AG08396 (cell line): ENCODE results near the gene TXNRD2.

Source experiments
- DNase-seq: peaks from one replicate; pipeline ENCODE4 v3.0.0; 2012; ENCODE audit warnings: low spot score, mixed read lengths

TXNRD2 gene

DNA sequence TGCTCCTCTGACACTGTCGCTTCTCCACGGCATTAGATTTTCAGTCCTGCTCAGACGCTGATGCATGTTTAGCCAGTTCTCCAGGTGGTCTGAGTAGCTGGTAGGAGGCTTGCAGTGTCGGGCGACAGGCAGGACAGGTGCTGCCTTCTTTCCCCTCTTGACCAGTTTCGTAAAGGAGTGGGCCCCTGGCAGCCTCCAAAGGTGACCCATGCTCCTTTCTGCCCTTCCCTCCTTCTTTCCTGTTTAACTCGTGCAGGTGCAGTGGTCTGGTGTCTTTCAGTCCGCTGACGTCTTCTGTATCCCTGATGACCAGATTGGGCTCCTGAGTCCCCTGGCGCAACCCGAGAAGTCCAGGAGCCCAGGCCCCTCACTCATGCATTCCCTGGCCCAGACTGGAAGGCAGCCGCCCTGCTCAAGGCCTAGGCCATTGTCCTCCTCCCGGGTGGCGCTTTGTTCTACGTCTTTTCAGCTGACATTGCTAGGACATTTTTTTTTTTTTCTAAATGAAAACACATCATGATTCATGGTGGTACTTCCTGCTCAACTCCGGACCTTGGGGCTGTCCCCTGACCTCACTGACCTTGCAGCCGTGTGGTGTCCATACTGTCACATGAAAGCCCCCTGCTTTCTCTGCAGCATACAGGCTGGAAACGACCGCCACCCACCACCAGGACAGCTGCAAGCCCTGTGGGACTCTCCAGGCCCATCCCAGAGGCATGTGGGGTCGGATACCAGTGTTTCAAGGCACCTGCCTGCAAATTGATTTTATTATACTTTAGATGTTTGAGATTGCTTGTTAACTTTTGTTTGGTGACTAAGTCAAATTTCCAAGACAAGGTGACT, 25.5 kb upstream of the TXNRD2 start:
- no peak for DNase-seq

DNA sequence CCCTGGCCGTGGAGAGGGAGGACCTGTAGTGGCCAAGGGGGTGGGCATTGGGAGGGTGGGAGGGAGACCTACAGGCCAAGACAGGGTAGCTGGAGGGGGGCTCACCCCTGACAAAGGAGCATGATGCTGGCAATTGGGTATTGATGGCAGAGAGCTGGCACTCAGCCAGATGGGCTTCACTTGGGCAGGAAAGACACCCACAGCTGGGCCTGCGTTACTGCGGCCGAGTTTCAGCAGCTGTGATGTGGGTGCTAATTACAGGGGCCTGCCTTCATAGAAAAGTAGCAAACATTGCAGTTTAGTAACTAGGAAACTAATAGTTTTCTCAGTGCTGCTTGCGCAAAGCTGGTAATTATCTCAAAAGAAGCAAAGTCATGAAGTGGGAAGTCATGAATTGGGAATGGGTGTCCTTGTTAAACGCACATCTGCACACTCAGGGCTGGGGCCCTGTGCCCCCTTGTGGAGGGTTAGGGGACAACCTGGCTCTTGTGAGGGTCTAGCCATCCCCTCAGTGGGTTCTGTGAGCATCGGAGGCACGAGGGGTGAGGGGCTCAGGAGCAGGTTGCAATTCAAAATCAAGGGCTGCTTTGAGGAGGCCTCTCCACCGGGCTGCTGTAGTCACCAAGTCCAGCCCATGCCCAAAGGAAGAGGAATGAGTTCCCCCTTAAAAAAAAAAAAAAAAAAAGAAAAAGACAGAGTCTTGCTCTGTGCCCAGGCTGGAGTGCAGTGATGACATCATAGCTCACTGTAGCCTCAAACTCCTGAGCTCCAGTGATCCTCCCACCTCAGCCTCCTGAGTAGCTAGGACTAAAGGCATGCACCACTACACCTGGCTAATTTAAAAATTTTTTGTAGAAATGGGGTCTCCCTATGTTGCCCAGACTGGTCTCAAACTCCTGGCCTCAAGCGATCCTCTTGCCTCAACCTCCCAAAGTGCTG, 24.4 kb upstream of the TXNRD2 start:
- no peak for DNase-seq

DNA sequence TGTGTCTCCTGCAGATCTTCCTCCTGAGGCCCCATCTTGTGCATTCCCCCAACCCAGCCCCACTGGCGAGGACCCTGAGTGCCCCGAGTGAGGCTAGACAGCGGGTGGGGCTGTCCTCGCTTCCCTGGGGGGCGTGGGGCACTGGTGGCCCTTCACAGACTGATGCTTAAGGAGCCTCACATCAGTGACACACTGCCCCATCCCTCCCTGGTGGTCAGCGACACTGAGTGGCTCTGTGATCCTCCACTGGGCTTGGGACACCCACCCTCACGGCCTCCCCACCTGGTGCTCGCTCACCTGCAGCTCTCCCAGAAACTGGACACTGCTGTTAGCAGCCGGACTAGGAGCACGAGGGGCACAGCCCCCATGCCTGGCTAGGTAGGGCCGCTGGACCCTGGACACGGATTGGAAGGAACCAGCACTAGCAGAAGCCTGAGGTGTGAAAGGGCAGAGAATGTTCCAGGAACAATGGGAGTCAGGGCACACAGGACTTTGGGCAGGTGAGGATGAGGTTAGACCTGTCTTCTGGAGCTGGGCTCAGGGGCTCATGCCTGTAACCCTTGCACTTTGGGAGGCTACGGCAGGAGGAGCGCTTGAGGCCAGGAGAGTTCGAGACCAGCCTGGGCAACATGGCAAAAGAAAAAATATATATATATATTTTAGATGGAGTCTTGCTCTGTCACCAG, 23.2 kb upstream of the TXNRD2 start:
- DNase-seq, result no peak

DNA sequence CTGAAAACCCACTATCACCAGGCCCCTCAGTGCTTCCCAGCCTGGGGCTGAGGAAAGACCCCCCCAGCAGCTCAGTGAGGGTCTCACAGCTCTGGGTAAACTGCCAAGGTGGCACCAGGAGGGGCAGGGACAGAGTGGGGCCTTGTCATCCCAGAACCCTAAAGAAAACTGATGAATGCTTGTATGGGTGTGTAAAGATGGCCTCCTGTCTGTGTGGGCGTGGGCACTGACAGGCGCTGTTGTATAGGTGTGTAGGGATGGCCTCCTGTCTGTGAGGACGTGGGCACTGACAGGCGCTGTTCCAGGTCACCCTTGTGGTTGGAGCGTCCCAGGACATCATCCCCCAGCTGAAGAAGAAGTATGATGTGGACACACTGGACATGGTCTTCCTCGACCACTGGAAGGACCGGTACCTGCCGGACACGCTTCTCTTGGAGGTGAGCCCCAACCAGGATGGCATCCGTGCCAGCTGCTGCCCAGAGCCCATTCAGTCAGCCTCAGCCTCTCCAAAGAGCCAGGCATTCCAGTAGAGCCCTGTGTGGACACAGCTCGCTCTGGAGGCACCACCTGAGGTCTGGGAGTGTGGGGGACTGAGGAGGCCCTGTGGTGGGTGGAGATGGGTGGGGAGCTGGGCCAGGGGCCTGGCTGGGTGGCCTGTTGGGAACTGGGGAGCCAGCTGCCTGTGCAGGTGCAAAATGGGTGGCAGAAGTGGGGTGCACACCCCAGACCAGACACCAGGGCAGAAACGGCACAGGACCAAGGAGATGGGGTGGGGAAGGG, 22.4 kb upstream of the TXNRD2 start:
- no peak for DNase-seq

DNA sequence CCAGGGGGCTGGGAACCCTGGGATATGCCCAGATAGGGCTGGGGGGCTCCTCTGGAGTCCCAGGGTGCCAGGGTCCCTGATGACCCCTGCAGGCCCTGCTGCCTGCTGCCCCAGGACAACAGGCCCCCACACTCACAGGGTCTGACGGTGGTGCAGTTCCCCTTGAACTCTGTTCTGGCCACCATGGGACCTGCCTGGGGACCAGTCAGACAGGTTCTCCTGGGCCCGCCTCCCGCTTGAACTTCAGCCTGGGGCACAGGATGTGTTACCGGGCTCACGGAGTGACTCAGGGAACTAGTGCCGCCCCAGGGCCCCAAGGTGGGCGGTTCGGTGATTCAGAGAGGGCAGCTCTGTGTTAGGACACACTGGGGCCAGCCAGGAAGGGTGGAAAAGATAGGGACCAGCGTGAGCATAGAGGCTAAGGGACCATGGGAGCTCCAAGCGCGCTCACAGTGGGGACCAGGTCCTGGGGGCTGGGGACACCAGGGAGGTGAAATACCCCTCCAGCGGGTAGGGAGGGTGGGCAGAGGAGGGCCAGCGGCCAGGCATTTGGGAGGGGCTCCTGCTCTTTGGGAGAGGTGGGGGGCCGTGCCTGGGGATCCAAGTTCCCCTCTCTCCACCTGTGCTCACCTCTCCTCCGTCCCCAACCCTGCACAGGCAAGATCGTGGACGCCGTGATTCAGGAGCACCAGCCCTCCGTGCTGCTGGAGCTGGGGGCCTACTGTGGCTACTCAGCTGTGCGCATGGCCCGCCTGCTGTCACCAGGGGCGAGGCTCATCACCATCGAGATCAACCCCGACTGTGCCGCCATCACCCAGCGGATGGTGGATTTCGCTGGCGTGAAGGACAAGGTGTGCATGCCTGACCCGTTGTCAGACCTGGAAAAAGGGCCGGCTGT, 21.5 kb upstream of the TXNRD2 start:
- peak; percentile 66 for DNase-seq

DNA sequence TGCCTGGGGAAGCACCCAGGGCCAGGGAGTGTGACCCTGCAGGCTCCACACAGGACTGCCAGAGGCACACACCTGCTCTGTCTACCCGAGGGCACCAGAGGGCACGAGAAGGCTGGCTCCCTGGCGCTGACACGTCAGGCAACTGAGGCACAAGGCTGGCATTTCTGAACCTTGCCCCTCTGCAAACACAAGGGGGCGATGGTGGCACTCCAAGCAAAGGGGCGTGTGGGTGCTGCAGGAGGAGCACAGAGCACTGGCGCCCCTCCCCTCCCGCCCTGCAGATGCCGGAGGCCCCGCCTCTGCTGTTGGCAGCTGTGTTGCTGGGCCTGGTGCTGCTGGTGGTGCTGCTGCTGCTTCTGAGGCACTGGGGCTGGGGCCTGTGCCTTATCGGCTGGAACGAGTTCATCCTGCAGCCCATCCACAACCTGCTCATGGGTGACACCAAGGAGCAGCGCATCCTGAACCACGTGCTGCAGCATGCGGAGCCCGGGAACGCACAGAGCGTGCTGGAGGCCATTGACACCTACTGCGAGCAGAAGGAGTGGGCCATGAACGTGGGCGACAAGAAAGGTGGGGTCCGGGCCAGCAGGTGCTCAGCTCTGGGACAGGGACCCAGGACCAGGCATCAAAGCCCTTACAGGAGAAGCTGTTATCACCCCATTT, 20.8 kb upstream of the TXNRD2 start:
- DNase-seq, result peak; percentile 88

DNA sequence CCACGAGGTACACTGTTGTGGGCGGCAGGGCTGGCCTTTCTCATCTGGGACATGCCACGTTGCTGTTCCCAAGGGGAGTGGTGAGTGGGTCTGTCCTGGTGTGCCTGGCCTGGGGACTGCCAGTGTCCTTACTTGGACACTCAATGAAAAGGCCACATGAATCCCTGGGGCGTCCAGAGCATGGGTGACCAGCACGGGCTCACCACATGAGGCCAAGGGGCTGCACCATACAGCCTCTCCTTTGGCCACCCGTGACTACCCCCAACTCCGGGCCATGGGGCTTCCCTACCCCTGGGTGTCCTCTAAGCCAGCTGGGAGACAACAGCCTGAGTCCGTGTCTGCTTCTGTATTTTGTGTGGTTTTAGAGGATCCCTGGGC, 20.2 kb upstream of the TXNRD2 start:
- no peak for DNase-seq

DNA sequence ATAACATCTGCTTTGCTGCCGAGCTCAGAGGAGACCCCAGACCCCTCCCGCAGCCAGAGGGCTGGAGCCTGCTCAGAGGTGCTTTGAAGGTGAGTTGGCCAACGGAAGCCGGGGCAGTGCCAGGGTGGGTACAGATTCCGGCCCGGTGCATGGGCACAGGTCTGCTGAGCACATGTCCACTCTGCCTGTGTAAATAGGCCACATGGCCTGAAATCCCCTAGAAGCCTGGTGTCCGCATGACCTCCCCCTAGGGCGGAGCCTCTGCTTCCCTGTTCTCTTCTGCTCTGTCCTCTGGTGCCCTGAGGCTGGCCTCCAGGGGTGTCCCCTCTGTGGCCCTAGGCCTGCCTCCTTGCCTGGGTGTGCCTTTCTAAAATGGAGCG, 19.6 kb upstream of the TXNRD2 start:
- no peak for DNase-seq

DNA sequence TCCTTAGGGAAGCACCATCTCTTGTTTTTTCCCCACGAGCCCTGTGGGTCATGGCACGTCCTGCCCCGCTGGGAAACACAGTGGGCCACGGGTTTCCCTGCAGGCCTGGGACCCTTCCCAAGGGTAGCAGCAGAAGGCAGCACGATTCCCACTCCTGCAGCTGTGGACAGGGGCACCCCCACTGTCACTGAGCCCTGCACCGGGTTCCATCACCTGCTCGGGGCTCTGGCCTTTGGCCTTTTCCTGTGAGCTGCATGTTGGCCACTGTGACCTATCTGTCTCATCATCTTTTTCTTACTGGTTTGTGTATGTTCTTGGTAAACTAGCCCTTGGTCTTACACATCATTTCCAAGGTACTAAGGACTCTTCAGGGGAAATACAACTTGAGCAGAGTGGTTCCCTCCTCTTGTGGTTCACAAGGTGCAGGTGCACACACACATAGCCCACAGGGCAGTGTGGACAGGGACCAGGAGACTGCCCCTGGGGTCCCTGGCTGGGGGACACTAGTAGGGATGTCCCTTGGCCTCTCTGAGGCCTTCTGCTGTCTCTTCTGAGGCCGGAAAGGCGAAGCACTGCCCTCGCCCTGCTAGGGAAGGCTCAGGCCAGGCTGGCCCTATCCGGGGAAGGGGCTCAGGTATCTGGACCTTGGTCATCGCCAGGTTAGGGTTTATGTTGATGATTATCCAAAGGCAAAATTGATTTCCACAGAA, 19.0 kb upstream of the TXNRD2 start:
- no peak for DNase-seq

DNA sequence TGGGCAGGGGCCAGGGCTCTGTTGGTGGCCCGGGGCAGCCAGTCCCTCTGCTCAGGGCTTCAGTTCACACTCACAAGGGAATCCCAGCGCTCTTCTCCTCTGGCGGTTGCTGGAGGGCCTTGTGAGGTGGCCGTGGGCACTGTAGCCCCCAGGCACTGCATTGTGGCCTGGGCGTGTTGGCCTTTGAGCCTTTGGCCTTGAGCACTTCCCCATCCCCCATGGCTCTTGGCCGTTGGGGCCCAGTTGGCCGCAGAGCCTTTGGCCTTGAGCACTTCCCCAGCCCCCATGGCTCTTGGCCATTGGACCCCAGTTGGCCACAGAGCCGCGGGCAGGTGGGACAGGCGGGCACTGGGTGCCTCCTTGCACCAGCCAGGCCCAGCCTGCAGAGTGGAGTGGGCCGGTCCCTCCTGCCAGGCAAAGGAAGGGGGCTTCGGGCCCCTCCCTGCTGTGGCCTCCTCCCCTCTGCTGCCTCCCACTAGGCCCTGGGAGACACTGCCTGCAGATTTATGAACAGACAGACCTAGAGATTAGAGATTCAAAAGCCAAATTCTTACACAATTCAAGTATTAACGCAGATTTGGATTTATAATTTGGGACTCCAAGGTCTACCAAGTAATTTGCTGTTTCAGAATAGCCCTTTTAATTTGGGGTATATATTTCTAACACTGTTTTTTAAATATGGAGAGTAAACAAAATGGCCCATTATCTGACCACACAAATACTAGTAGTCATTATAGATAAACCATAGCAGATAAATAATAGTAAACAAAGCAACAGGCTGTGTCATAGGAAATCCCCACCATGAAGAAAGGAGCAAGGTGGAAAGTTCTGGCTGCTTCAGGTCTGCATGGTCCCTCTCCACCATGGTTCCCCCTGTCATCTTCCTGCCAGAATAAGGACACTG, 18.2 kb upstream of the TXNRD2 start:
- DNase-seq, result no peak

DNA sequence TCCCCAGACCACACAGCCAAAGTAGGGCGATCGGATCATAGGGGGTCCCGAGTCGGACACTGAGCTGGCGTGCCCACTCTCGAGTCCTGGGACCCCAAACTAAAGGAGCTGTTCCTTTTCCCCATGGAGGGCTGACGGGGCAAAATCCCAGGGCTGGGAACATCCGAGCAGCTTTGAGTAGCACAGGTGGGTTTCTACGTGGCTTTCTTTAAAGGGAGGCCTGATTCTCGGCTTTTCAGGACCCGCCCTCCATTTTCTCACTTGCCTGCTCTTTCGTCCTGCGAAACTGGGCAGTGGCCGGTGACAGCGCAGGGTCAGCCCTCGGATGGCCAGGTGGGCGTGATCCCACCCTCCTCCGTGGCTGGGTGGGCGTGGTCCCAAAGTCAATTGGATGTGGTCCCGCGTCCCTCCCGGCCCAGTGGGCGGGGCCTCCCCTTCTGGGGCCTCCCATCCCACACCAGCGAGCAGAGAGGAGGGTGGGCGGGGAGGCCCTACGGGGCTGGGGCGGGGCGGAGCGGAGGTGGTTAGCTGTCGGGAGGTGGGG, 17.5 kb upstream of the TXNRD2 start:
- DNase-seq, result peak; percentile 19

DNA sequence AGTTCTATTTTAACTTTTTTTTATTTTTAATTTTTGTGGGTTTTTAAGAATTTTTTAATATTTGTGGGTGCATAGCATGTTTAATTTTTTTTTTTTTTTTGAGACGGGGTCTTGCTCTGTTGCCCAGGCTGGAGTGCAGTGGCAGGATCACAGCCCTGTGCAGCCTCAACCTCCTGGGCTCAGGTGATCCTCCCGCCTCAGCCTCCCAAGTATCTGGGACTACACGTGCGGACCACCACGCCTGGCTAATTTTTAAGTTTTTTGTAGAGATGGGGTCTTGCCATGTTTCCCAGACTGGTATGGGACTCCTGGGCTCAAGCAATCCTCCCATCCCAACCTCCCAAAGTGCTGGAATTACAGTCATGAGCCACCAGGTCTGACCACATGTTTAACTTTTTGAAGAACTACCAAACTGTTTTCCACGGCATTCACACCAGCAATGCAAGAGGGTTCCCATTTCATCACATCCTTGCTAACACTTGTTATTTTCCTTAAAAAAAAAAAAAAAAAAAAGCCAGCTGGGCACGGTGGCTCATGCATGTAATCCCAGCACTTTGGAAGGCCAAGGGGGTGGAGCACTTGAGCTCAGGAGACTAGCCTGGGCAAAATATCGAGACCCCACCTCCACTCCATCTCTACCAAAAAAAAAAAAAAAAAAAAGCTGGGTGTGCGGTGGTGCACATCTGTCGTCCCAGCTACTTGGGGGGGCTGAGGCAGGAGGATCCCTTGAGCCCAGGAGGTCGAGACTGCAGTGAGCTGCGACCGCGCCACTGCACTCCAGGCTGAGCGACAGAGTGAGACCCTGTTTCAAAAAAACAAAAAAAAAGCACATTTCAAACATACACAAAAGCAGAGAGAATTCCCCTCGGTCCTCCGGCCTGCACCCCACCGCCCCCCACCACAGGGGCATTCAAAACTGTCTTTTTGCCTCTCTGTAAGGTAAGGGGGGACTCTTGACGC, 16.7 kb upstream of the TXNRD2 start:
- DNase-seq, result peak; percentile 35

DNA sequence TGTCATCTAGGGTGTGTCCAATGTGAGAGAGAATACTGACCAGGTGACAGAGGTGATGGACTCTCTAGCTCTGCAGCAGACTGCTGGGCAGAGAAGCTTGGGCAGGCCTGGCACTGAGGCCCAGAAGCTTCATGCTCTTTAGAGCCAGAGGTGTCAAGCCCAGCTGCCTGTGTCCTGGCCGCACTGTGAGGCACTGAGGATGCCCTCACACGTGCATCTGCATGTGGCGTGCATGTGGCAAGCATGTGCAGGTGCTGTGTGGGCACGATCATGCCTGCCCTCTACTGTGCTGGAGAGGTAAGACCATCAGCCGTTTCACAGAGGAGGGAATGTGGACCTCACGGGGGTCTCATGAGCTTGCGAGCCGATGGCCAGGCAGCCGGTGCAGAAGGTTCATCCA, 15.8 kb upstream of the TXNRD2 start:
- peak; percentile 1 for DNase-seq

DNA sequence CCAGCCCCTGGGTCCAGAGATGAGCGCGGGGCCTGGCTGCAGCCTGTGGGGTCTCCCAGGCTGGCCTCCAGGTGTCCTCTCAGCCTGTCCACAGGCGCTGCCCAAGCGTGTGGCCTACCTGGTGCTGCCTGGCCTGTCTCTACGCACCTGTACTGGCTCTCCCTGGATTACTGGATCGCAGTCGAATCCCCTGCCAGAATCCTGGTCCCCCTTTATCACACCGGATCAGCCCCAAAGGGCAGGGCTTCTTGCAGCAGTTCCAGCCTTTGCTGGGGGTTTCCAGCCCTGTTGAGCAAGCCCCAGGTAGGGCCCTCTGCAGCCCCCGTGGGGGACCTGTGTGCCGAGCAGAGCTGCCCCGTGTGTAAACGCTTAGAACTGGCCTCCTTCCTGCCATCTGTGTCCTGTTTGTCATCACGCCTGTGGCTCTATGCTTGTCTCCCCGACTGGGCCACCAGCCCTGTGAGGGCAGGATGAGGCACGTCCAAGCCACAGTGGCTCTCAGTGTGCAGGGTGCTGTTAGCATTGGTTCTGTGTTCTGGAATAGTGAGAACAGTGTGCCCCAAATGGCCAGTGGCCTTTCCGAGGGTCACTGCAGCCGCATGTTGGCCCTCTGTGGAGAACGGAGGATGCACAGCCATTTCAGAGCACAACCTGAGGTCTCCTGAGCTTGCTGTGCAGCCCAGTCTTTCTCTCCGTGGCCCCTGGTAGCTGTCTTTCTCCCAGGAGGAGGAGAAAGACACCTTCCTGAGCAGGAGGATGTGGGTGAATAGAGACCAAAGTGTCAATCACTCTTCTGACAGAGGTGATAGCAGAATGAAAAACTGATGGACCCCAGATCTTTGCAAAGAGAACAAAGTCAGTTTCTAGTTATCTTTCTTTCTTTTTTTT, 13.9 kb upstream of the TXNRD2 start:
- DNase-seq, result peak; percentile 3

DNA sequence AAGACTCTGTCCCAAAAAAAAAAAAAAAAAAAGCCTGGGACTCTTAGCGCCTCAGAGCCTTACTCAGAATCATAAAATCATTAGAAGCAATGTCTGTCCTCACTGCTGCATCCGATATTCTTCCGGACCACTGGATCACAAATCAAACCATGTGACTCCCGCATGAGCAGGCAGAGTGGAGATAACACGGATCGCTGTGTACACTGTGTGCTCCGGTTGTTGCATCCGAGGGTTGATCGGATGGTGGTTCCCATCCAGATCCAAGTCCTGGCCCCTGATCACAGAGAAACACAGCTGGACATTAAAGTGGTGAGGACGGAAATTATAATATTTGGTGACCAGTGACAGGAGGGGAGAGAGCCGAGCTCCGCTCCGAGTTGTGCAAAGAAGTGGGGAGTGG, 9.7 kb upstream of the TXNRD2 start:
- peak; percentile 1 for DNase-seq
